Naive B cell (primary cell): ENCODE data around the gene LYG1. TPM values are rescaled to one million over a fixed set of nuclear protein-coding genes. Genes with fewer than 3 reads are reported as not detected.
"Not testable (repeated sequence)": the region's sequence is repeated elsewhere in the genome, so short reads cannot be mapped to it uniquely, and the experiment has no call there.

Source experiments
- ATAC-seq, 2 donors: fragments of 150-1000 bp; cut with Tn5 transposase; 2 replicates each; pipeline ENCODE4 v1.10.0; 2021; ENCODE audit warnings: low read depth in 2 of 2, mild to moderate bottlenecking in 2 of 2, moderate library complexity in 2 of 2
- DNase-seq: peaks from one replicate; pipeline ENCODE4 v3.0.0; 2022
- H3K27ac Mint-ChIP-seq, 6 donors: one replicate each; pipeline ENCODE4 v1.8.0; 2020 to 2022; ENCODE audit warnings: mild to moderate bottlenecking in 6 of 6, mixed read lengths in 6 of 6, moderate library complexity in 5 of 6, inconsistent platforms in 2 of 6
- H3K27me3 Mint-ChIP-seq, 3 donors: one replicate each; pipeline ENCODE4 v1.8.0; 2021 to 2022; ENCODE audit warnings: mixed read lengths in 3 of 3, mild to moderate bottlenecking in 1 of 3
- H3K36me3 Mint-ChIP-seq, 2 donors: one replicate each; pipeline ENCODE4 v1.8.0; 2020 to 2022; ENCODE audit warnings: mixed read lengths in 2 of 2, inconsistent platforms in 1 of 2, mild to moderate bottlenecking in 1 of 2
- H3K4me1 Mint-ChIP-seq, 3 donors: one replicate each; pipeline ENCODE4 v1.8.0; 2020 to 2022; ENCODE audit warnings: mixed read lengths in 3 of 3, inconsistent platforms in 1 of 3, mild to moderate bottlenecking in 1 of 3, moderate library complexity in 1 of 3
- H3K4me3 Mint-ChIP-seq, 8 donors: one replicate each; pipeline ENCODE4 v1.8.0; 2020 to 2022; ENCODE audit warnings: mild to moderate bottlenecking in 8 of 8, mixed read lengths in 8 of 8, moderate library complexity in 8 of 8, inconsistent platforms in 2 of 8
- H3K9me3 Mint-ChIP-seq, 7 donors: one replicate each; pipeline ENCODE4 v1.8.0; 2020 to 2022; ENCODE audit warnings: mixed read lengths in 7 of 7, mild to moderate bottlenecking in 5 of 7, inconsistent platforms in 2 of 7, moderate library complexity in 1 of 7
- polyA plus RNA-seq, 6 donors: library from polyadenylated mRNA; unstranded; fragments of 300-500 nt; fragmentation: Illumina TruSeq; gene quantifications; one replicate each; pipeline ENCODE4 v1.2.3, GENCODE V29; 2021; ENCODE audit warnings: low read depth in 6 of 6

LYG1 gene
- polyA plus RNA-seq, 6 donors from 2014 or later: 0.57 to 1.1 TPM; not detected in 4

DNA sequence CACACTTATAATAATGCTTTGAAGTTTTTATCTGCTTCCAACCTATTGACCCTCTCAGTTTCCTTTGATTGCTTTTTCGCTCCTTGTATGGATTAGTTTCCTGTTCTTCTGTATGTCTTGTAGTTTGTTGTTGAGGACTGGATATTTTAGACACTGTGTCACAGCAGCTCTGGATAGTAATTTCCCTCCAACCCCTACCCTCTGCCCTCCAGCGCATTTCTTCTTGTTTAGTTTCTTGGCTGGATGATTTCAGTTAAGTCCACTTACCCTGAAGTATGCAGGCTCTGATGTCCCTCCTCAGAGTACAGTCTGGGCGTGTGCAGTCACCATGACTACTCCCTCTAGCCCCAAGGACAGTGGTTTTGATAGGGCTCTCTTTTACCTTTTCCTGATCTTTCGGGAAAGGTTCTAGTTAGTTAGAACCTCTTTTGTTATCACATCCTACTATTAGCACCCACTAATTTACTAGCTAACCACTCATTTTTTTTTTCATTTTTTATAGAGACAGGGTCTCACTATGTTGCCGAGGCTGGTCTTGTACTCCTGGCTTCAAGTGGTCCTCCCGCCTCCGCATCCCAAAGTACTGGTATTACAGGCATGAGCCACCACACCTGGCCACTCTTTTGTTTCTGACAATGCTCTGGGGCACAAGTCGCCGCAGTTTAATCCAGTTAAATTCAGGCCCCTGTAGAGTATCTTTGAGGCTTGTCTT, 16.3 kb upstream of the LYG1 start:
- Mint-ChIP-seq H3K27me3 (no peaks in the 10 kb centered on the region), H3K36me3 (peaks cover 18 to 27% of the 10 kb centered on the region in 2 donors), H3K9me3 (peaks cover 0 to 7% (median 4%) of the 10 kb centered on the region in 7 donors), H3K4me1 (no peaks in the 10 kb centered on the region), H3K27ac (no peak overlapping the region), H3K4me3 (no peak overlapping the region)
- DNase-seq (no peak), ATAC-seq (no peak)

DNA sequence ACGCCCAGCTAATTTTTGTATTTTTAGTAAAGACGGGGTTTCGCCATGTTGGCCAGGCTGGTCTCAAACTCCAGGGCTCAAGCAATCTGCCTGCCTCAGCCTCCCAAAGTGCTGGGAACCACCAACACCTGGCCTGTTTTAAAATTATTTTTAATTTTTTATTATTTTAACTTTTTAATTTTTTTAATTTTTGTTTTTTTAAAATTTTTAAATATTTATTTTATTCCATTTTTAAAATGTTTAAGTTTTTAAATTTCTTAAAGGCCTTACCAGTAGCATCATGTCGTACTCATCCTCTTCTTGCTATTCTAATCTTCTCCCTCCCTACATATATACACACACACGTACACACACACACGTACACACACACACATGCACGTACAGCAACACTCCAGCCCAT, 1.4 kb downstream of the LYG1 start:
- no peaks in the 10 kb centered on the region for H3K4me1 Mint-ChIP-seq
- H3K4me3 Mint-ChIP-seq: no peak overlapping the region

DNA sequence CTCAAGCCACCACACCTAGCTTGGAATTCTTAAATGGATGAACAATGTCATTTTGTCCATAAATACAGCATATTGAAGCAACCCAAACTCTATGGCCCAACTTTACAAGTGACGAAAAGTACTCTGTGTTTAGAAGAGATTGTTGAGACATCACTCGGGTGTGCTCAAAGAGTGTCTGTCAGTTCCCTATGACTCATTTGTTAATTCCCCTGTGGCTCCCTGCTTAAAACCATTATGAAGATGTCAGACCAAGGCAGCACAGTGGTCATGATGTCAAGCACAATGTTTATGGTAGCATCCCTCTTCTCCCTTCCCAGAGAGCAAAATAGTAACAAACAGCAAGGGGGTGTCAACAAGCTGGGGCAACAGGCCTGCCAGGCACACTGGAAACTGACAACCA, 3.0 kb downstream of the LYG1 start:
- no peak for ATAC-seq
- Mint-ChIP-seq H3K4me3 (no peak overlapping the region), H3K36me3 (peaks cover 8 to 17% of the 10 kb centered on the region in 2 donors), H3K4me1 (no peaks in the 10 kb centered on the region), H3K9me3 (peaks cover 0 to 7% (median 0%) of the 10 kb centered on the region in 7 donors), H3K27ac (no peak overlapping the region), H3K27me3 (no peaks in the 10 kb centered on the region)
- DNase-seq: no peak

More for the DNA sequence above, 1.4 kb downstream of the LYG1 start:
- peaks cover 0 to 7% (median 0%) of the 10 kb centered on the region in 7 donors for H3K9me3 Mint-ChIP-seq
- peaks cover 18 to 21% of the 10 kb centered on the region in 2 donors for H3K36me3 Mint-ChIP-seq
- ATAC-seq (no peak), DNase-seq (no peak)
- H3K27ac Mint-ChIP-seq: no peak overlapping the region
- H3K27me3 Mint-ChIP-seq: no peaks in the 10 kb centered on the region

DNA sequence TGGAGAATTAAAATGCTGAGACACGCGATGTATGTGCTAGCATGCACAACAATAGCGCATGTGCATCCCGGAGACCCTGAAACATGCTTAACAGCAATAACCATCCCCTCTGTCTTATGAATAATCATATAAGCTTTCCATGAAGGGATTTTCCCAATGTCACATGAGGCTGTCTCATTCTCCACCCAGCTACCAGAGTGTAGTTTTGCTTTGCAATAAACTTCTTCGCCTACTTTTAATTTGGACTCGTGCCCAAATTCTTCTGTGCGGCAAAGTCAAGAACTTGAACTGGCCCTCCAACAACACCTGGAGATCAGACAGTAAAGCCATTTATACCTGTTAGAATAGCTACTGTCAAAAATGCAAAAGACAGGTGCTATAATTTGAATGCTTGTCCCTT, 15.5 kb downstream of the LYG1 start:
- Mint-ChIP-seq H3K4me1 (no peaks in the 10 kb centered on the region), H3K9me3 (peaks cover 0 to 16% (median 8%) of the 10 kb centered on the region in 7 donors), H3K36me3 (peaks cover 10 to 18% of the 10 kb centered on the region in 2 donors), H3K27ac (peak overlapping the region in 1 of 6 donors; percentile 47), H3K4me3 (no peak overlapping the region), H3K27me3 (no peaks in the 10 kb centered on the region)
- ATAC-seq: no peak
- no peak for DNase-seq

DNA sequence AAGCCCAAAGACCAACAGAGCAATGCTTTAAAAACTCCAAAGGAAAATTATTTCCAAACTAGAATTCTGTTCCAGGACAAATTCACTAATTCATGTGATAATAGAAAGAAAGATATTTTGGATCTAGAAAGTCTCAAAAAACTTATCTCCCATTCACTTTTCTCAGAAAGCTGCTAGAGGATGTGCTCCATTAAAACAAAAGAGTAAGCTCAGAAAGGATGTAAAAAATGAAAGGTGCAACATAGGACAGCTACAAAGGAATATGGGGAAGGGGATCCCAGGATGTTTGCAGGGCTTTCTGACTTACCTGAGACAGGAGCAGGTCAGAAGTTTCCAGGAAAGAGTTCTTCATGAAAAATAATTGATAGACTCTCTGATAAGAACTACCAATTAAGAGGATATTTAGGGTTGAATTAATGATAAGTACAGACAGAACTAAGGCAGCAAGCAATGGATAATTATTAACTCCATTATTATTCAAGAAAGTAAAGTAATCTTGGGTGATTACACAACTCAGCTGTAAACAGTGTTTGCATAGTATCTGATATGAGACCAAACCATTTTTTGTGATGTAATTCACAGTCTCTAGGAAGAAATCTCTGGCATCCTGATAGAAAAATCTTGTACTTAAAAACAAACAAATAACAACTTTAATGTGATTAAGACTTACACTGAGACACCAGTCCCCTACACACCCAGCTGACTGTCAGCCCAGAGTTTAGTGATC, 20.9 kb downstream of the LYG1 start:
- ATAC-seq (no peak), DNase-seq (no peak)
- peaks cover 0 to 32% (median 19%) of the 10 kb centered on the region in 7 donors for H3K9me3 Mint-ChIP-seq
- H3K4me3 Mint-ChIP-seq: no peak overlapping the region
- no peak overlapping the region for H3K27ac Mint-ChIP-seq
- no peaks in the 10 kb centered on the region for H3K4me1 Mint-ChIP-seq
- H3K36me3 Mint-ChIP-seq: peaks cover 19 to 25% of the 10 kb centered on the region in 2 donors
- H3K27me3 Mint-ChIP-seq: no peaks in the 10 kb centered on the region

DNA sequence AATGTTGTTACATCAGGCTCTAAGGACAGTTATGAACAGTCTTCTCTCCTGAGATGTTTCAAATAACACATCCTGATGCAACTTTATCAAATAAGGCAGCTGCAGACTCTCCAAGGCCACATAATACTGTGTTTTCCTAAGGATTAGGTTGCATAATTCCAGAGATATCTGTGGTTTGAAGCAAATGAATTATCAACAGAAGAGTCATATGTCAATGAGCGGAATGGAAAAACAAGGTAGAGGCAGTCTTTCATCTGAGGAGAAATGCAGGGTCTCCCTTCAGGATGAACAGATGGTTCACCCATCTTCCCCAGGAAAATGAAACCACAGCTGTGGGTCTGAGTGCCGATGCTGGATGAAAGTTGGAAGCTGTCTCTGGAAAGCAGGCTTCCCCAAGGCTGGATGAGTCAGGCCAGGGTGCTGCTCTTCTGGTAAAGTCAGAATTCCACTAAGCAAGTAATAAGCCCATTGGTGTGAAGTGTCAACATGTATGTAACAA, 22.2 kb downstream of the LYG1 start:
- H3K36me3 Mint-ChIP-seq: peaks cover 14 to 25% of the 10 kb centered on the region in 2 donors
- H3K27ac Mint-ChIP-seq: no peak overlapping the region
- H3K9me3 Mint-ChIP-seq: peaks cover 0 to 32% (median 19%) of the 10 kb centered on the region in 7 donors
- no peak overlapping the region for H3K4me3 Mint-ChIP-seq
- H3K4me1 Mint-ChIP-seq: no peaks in the 10 kb centered on the region
- DNase-seq: no peak
- no peak for ATAC-seq
- no peaks in the 10 kb centered on the region for H3K27me3 Mint-ChIP-seq

DNA sequence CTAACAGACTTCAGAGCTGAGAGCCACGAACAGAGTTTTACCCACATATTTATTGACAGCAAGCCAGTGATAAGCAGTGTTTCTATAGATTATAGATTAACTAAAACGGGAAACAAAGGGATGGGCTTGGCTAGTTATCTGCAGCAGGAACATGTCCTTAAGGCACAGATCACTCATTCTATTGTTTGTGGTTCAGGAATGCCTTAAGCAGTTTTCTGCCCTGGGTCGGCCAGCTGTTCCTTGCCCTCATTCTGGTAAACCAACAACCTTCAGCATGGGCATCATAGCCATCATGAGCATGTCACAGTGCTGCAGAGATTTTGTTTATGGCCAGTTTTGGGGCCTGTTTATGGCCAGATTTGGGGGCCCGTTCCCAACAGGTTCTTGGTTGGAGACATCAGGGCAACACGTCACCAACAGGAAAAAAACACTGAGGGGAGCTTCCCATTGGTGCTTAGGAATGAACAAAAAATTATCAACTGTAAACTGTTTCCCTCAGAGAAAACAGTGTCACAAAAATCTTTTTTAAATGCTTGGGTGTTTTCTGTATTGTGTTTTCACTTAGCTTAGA, 22.7 kb downstream of the LYG1 start:
- Mint-ChIP-seq H3K36me3 (peaks cover 10 to 20% of the 10 kb centered on the region in 2 donors), H3K9me3 (peaks cover 0 to 29% (median 16%) of the 10 kb centered on the region in 7 donors)
- not testable (repeated sequence) for H3K27ac Mint-ChIP-seq, ATAC-seq, H3K27me3 Mint-ChIP-seq, H3K4me3 Mint-ChIP-seq, H3K4me1 Mint-ChIP-seq, DNase-seq

DNA sequence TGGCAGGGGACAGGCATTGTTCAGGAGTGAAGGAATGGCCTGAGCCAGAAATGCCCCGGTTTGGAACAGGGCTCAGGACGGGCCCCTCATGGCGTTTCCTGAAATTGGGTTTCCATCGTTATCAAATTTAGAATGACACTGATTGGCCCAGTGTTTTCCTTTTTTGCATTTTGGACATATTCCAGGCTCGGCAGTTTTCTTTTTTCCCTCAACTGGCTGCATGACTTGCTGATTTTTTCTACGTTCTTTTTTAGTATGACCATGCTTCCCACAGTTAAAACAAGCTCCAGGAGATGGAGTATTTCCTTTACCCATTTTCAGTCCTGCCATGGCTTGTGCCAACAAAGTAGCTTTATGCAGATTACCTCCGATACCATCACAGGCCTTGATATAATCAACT, 25.1 kb downstream of the LYG1 start:
- H3K4me1 Mint-ChIP-seq: no peaks in the 10 kb centered on the region
- H3K27me3 Mint-ChIP-seq: no peaks in the 10 kb centered on the region
- H3K36me3 Mint-ChIP-seq: peaks cover 8 to 21% of the 10 kb centered on the region in 2 donors
- H3K4me3 Mint-ChIP-seq: no peak overlapping the region
- ATAC-seq: no peak
- H3K27ac Mint-ChIP-seq: no peak overlapping the region
- peaks cover 4 to 38% (median 20%) of the 10 kb centered on the region in 7 donors for H3K9me3 Mint-ChIP-seq
- DNase-seq: no peak

DNA sequence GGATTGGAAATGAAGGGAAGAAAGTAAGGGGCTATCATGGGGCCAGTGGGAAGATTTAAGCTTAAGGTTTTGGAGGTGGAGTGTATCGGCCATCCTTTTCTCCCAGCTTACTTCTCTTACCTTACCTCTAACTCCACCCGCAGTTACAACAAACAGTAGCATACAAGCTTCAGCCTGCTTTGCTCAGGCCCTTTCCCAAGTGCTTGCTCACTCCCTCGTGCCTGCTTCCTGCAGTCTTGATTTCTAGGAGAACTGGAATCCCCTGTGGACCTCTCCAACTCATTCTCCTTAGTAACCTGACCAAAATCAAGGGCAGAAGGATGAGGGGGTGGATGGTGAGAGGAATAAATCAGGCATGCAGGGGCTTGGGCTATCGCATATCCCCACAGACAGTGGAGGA, 39.8 kb downstream of the LYG1 start:
- peaks cover 0 to 11% (median 0%) of the 10 kb centered on the region in 7 donors for H3K9me3 Mint-ChIP-seq
- no peaks in the 10 kb centered on the region for H3K4me1 Mint-ChIP-seq
- peaks cover 0 to 4% of the 10 kb centered on the region in 2 donors for H3K36me3 Mint-ChIP-seq
- no peak overlapping the region for H3K4me3 Mint-ChIP-seq
- H3K27me3 Mint-ChIP-seq: no peaks in the 10 kb centered on the region
- no peak for ATAC-seq
- DNase-seq: no peak
- H3K27ac Mint-ChIP-seq: no peak overlapping the region

DNA sequence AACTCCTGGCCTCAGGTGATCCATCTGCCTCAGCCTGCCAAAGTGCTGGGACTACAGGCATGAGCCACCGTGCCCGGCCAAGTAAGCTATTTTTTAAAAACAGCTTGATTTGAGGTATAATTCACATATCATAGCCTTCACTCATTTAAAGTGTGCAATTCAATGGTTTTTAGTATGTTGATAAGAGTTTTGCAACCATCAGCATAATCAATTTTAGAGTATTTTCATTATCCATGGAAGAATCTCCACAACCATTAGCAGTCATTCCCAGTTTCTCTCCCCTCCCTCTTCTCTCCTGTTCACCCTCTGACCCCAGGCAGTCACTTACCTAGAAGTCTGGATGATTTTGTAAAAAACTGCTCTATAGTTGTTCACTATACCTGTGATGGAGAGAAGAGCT, 40.8 kb downstream of the LYG1 start:
- H3K36me3 Mint-ChIP-seq: peaks cover 0 to 4% of the 10 kb centered on the region in 2 donors
- no peak overlapping the region for H3K4me3 Mint-ChIP-seq
- DNase-seq (no peak), ATAC-seq (no peak)
- H3K9me3 Mint-ChIP-seq: peaks cover 0 to 11% (median 0%) of the 10 kb centered on the region in 7 donors
- no peaks in the 10 kb centered on the region for H3K27me3 Mint-ChIP-seq
- H3K4me1 Mint-ChIP-seq: no peaks in the 10 kb centered on the region
- H3K27ac Mint-ChIP-seq: no peak overlapping the region

DNA sequence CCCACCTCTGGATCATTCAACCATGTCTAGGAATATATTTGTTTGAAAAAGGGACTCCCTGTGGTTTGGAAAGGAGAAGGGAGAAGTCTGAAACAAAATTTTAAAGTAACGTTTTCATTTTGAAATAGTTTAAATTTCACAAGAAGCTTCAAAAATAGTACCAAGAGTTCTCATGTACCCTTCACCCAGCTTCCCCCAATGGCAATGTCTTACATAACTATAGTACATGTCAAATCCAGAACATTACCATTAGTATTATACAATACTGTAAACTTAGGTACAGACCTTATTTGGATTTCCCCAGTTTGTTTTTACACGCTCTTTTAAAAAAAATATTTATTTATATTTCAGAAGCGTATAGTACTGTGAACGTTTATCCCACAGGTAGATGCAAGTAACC, 41.5 kb downstream of the LYG1 start:
- no peak for ATAC-seq
- no peaks in the 10 kb centered on the region for H3K27me3 Mint-ChIP-seq
- H3K27ac Mint-ChIP-seq: no peak overlapping the region
- H3K9me3 Mint-ChIP-seq: peaks cover 0 to 11% (median 0%) of the 10 kb centered on the region in 7 donors
- peaks cover 0 to 4% of the 10 kb centered on the region in 2 donors for H3K36me3 Mint-ChIP-seq
- no peak for DNase-seq
- H3K4me3 Mint-ChIP-seq: no peak overlapping the region
- no peaks in the 10 kb centered on the region for H3K4me1 Mint-ChIP-seq

DNA sequence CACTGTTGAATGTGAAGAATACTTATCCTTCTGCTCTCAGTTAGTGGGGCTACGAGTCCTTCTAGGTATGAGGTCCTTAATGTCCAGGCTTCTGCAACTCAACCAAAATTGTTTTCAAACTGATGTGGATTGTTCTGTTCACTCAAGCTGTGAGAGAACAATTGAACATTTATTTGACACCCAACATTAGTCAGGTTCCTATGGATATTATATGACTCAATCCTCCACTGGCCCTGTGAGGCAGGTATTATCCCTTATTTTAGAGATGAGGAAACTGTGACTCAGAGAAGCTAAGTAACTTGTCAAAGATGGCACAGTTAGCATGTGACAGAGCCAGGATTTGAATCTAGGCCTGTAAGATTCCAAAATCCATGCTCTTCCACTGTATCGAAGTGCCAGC, 44.3 kb downstream of the LYG1 start:
- no peaks in the 10 kb centered on the region for H3K36me3 Mint-ChIP-seq

DNA sequence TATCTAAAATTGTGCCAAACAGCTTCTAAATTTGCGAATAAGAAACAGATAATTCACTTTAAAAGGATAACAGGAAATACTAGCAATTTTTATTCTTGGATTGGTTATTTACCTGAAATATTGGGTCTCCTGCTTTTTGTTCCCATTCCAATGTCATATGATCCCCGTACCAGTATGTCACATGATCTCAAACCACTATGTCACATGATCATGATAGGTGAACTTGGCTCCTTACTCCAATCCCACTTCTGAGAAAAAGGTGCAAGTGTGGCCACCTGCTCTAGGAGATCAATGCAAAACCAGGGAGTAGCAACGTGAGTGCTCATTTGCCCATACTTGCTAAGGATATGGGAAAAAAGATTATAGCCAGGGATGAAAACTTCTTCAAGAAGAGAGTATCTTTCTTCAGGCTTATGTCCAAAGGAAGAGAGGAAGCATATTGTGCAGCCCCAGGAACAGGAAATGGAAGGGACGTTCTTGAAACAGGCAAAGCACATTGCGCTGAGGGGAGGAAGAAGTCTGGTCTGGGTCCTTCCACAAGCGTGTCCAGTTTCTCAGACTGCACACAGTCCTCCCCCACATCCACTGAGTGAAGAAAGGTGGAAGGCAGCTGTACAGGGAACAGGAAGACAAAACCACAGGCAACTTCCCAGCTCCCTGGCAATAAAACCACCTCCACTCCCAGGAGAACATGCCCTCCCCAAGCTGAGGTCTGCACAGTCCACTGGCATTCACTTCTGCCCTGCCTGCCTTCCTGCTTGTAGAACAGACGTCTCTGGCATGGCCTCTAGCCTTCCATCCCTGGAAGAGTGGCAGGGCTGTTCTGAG, 45.3 kb downstream of the LYG1 start, which contains the start of gene LYG2:
TSS of gene LYG2 (minus strand) at position 176 of the 828 bp plus-strand sequence. CDS start 1,406 bp downstream, outside the sequence.
- Mint-ChIP-seq H3K4me3 (no peak within 1 kb of the TSS), H3K4me1 (no peaks in the 10 kb centered on the region), H3K9me3 (peaks cover 0 to 11% (median 0%) of the 10 kb centered on the region in 7 donors), H3K27me3 (no peaks in the 10 kb centered on the region), H3K27ac (no peak within 1 kb of the TSS), H3K36me3 (no peaks in the 10 kb centered on the region)
- ATAC-seq: no peak
- DNase-seq: no peak

More for the DNA sequence above, 44.3 kb downstream of the LYG1 start:
- H3K27ac Mint-ChIP-seq: no peak overlapping the region
- ATAC-seq: no peak
- H3K4me3 Mint-ChIP-seq: no peak overlapping the region
- peaks cover 0 to 11% (median 0%) of the 10 kb centered on the region in 7 donors for H3K9me3 Mint-ChIP-seq
- DNase-seq: no peak
- no peaks in the 10 kb centered on the region for H3K4me1 Mint-ChIP-seq
- no peaks in the 10 kb centered on the region for H3K27me3 Mint-ChIP-seq
